Renal cortical epithelial cell (primary cell): ENCODE data around the gene DNMBP. TPM values are rescaled to one million over a fixed set of nuclear protein-coding genes. Genes with fewer than 3 reads are reported as not detected.
A peak's percentile ranks its signal among the peaks of the same experiment; 100 is the strongest.
"Not testable (repeated sequence)": the region's sequence is repeated elsewhere in the genome, so short reads cannot be mapped to it uniquely, and the experiment has no call there.

Experiments
- DNase-seq: peaks from one replicate; pipeline ENCODE4 v3.0.0-alpha.2; 2011; ENCODE audit warnings: low read depth
- total RNA-seq: library from RNA; depleted of rRNA; stranded (reverse); fragments of >200 nt; gene quantifications from 2 replicates; pipeline ENCODE4 v1.2.3, GENCODE V29; 2014

Gene DNMBP
- total RNA-seq, 1 donor from 2014 or later: 21.2 TPM

GRCh38 chr10:99917963-99918825 lies 91.6 kb downstream of the DNMBP start:
- peak; percentile 66 for DNase-seq

- no peak for DNase-seq
These were observed 93.0 kb downstream of the DNMBP start for GRCh38 chr10:99916776-99917175.

- DNase-seq: no peak
These were observed 94.3 kb downstream of the DNMBP start for GRCh38 chr10:99915414-99915813.

- DNase-seq: no peak
These were observed 95.5 kb downstream of the DNMBP start for GRCh38 chr10:99914236-99914635.

- peak; percentile 66 for DNase-seq
These were observed 95.9 kb downstream of the DNMBP start for GRCh38 chr10:99913831-99914235.

- DNase-seq: no peak
These were observed 97.7 kb downstream of the DNMBP start for GRCh38 chr10:99912041-99912440.

- no peak for DNase-seq
These were observed 101.2 kb downstream of the DNMBP start for GRCh38 chr10:99908512-99908911.

GRCh38 chr10:99906470-99906869 lies 103.3 kb downstream of the DNMBP start:
- DNase-seq: peak; percentile 97

GRCh38 chr10:99905971-99906370 lies 103.8 kb downstream of the DNMBP start:
- DNase-seq: peak; percentile 45

GRCh38 chr10:99895867-99896266 lies 113.9 kb downstream of the DNMBP start:
- DNase-seq: no peak

- not testable (repeated sequence) for DNase-seq
These were observed 114.7 kb downstream of the DNMBP start for GRCh38 chr10:99895066-99895465.

GRCh38 chr10:99894613-99895012 lies 115.1 kb downstream of the DNMBP start:
- no peak for DNase-seq

- no peak for DNase-seq
These were observed 121.1 kb downstream of the DNMBP start for GRCh38 chr10:99888622-99889021.

GRCh38 chr10:99883523-99883922 lies 126.2 kb downstream of the DNMBP start:
- no peak for DNase-seq

GRCh38 chr10:99881371-99881770 lies 128.4 kb downstream of the DNMBP start:
- no peak for DNase-seq

- DNase-seq: no peak
These were observed 129.5 kb downstream of the DNMBP start for GRCh38 chr10:99880080-99880835.

GRCh38 chr10:99875473-99875872 lies 134.3 kb downstream of the DNMBP start:
- DNase-seq: no peak

- DNase-seq: no peak
These were observed 135.2 kb downstream of the DNMBP start for GRCh38 chr10:99874341-99875085.

GRCh38 chr10:99873846-99874245 lies 135.9 kb downstream of the DNMBP start:
- no peak for DNase-seq

- DNase-seq: peak; percentile 33
These were observed 137.2 kb downstream of the DNMBP start for GRCh38 chr10:99872367-99873162.

GRCh38 chr10:99870123-99870730 lies 139.5 kb downstream of the DNMBP start:
- no peak for DNase-seq
